ENCODE results near the gene ELAVL4.
"Not testable (repeated sequence)": the region's sequence is repeated elsewhere in the genome, so short reads cannot be mapped to it uniquely, and the experiment has no call there.

Gene ELAVL4

GRCh38 chr1:50147191-50147850 is 38.6 kb downstream of the ELAVL4 start:
- Mint-ChIP-seq H3K4me3 (no peak overlapping the region), H3K27me3 (ENCODE audit: low read depth) (no peaks in the 10 kb centered on the region), H3K27ac (no peak overlapping the region), H3K9me3 (no peaks in the 10 kb centered on the region), H3K36me3 (ENCODE audit: low read depth) (no peaks in the 10 kb centered on the region), H3K4me1 (ENCODE audit: low read depth) (no peaks in the 10 kb centered on the region)

GRCh38 chr1:50148142-50148923 is 39.6 kb downstream of the ELAVL4 start:
- no peaks in the 10 kb centered on the region for H3K9me3 Mint-ChIP-seq
- H3K36me3 Mint-ChIP-seq (ENCODE audit: low read depth): no peaks in the 10 kb centered on the region
- no peaks in the 10 kb centered on the region for H3K4me1 Mint-ChIP-seq (ENCODE audit: low read depth)
- no peaks in the 10 kb centered on the region for H3K27me3 Mint-ChIP-seq (ENCODE audit: low read depth)
- no peak overlapping the region for H3K27ac Mint-ChIP-seq
- no peak overlapping the region for H3K4me3 Mint-ChIP-seq

GRCh38 chr1:50152236-50152635 is 43.5 kb downstream of the ELAVL4 start:
- Mint-ChIP-seq H3K27ac (no peak overlapping the region), H3K9me3 (no peaks in the 10 kb centered on the region), H3K27me3 (ENCODE audit: low read depth) (no peaks in the 10 kb centered on the region), H3K36me3 (ENCODE audit: low read depth) (no peaks in the 10 kb centered on the region), H3K4me1 (ENCODE audit: low read depth) (no peaks in the 10 kb centered on the region), H3K4me3 (no peak overlapping the region)

- H3K36me3 Mint-ChIP-seq (ENCODE audit: low read depth): no peaks in the 10 kb centered on the region
- H3K27ac Mint-ChIP-seq: no peak overlapping the region
- H3K9me3 Mint-ChIP-seq: no peaks in the 10 kb centered on the region
- H3K27me3 Mint-ChIP-seq (ENCODE audit: low read depth): no peaks in the 10 kb centered on the region
- H3K4me3 Mint-ChIP-seq: no peak overlapping the region
- H3K4me1 Mint-ChIP-seq (ENCODE audit: low read depth): no peaks in the 10 kb centered on the region
Observed at GRCh38 chr1:50155541-50155940, 46.8 kb downstream of the ELAVL4 start.

- Mint-ChIP-seq H3K4me1 (ENCODE audit: low read depth) (no peaks in the 10 kb centered on the region), H3K27ac (no peak overlapping the region), H3K27me3 (ENCODE audit: low read depth) (no peaks in the 10 kb centered on the region), H3K9me3 (no peaks in the 10 kb centered on the region), H3K36me3 (ENCODE audit: low read depth) (no peaks in the 10 kb centered on the region), H3K4me3 (no peak overlapping the region)
Observed at GRCh38 chr1:50156241-50157010, 47.7 kb downstream of the ELAVL4 start.

- Mint-ChIP-seq H3K27me3 (ENCODE audit: low read depth) (no peaks in the 10 kb centered on the region), H3K36me3 (ENCODE audit: low read depth) (no peaks in the 10 kb centered on the region), H3K27ac (no peak overlapping the region), H3K4me1 (ENCODE audit: low read depth) (no peaks in the 10 kb centered on the region), H3K4me3 (no peak overlapping the region), H3K9me3 (no peaks in the 10 kb centered on the region)
Observed at GRCh38 chr1:50157306-50157941, 48.7 kb downstream of the ELAVL4 start.

- H3K4me3 Mint-ChIP-seq: no peak overlapping the region
- H3K9me3 Mint-ChIP-seq: no peaks in the 10 kb centered on the region
- H3K4me1 Mint-ChIP-seq (ENCODE audit: low read depth): no peaks in the 10 kb centered on the region
- H3K27ac Mint-ChIP-seq: no peak overlapping the region
- no peaks in the 10 kb centered on the region for H3K27me3 Mint-ChIP-seq (ENCODE audit: low read depth)
- no peaks in the 10 kb centered on the region for H3K36me3 Mint-ChIP-seq (ENCODE audit: low read depth)
Observed at GRCh38 chr1:50158421-50158820, 49.7 kb downstream of the ELAVL4 start.

- Mint-ChIP-seq H3K4me1 (ENCODE audit: low read depth) (no peaks in the 10 kb centered on the region), H3K9me3 (no peaks in the 10 kb centered on the region), H3K4me3 (no peak overlapping the region)
Observed at GRCh38 chr1:50163680-50164079, 55.0 kb downstream of the ELAVL4 start.

GRCh38 chr1:50166351-50166750 is 57.6 kb downstream of the ELAVL4 start:
- H3K27ac Mint-ChIP-seq: not testable (repeated sequence)

More at GRCh38 chr1:50163680-50164079, 55.0 kb downstream of the ELAVL4 start:
- H3K27ac Mint-ChIP-seq: no peak overlapping the region
- no peaks in the 10 kb centered on the region for H3K27me3 Mint-ChIP-seq (ENCODE audit: low read depth)
- H3K36me3 Mint-ChIP-seq (ENCODE audit: low read depth): no peaks in the 10 kb centered on the region

GRCh38 chr1:50172299-50172698 is 63.6 kb downstream of the ELAVL4 start:
- no peaks in the 10 kb centered on the region for H3K9me3 Mint-ChIP-seq
- no peak overlapping the region for H3K27ac Mint-ChIP-seq
- H3K36me3 Mint-ChIP-seq (ENCODE audit: low read depth): no peaks in the 10 kb centered on the region
- H3K4me3 Mint-ChIP-seq: no peak overlapping the region
- peaks cover 4% of the 10 kb centered on the region for H3K27me3 Mint-ChIP-seq (ENCODE audit: low read depth)
- H3K4me1 Mint-ChIP-seq (ENCODE audit: low read depth): no peaks in the 10 kb centered on the region

More at GRCh38 chr1:50166351-50166750, 57.6 kb downstream of the ELAVL4 start:
- H3K4me1 Mint-ChIP-seq (ENCODE audit: low read depth); H3K36me3 Mint-ChIP-seq (ENCODE audit: low read depth); H3K27me3 Mint-ChIP-seq (ENCODE audit: low read depth); H3K4me3 Mint-ChIP-seq; H3K9me3 Mint-ChIP-seq: not testable (repeated sequence)

- peaks cover 4% of the 10 kb centered on the region for H3K27me3 Mint-ChIP-seq (ENCODE audit: low read depth)
Observed at GRCh38 chr1:50174101-50174500, 65.4 kb downstream of the ELAVL4 start.

GRCh38 chr1:50175719-50176639 is 67.3 kb downstream of the ELAVL4 start:
- Mint-ChIP-seq H3K36me3 (ENCODE audit: low read depth) (no peaks in the 10 kb centered on the region), H3K9me3 (no peaks in the 10 kb centered on the region), H3K4me1 (ENCODE audit: low read depth) (no peaks in the 10 kb centered on the region), H3K27ac (no peak overlapping the region), H3K27me3 (ENCODE audit: low read depth) (peaks cover 4% of the 10 kb centered on the region), H3K4me3 (no peak overlapping the region)

More at GRCh38 chr1:50174101-50174500, 65.4 kb downstream of the ELAVL4 start:
- no peak overlapping the region for H3K27ac Mint-ChIP-seq
- no peaks in the 10 kb centered on the region for H3K36me3 Mint-ChIP-seq (ENCODE audit: low read depth)
- H3K4me3 Mint-ChIP-seq: no peak overlapping the region
- no peaks in the 10 kb centered on the region for H3K4me1 Mint-ChIP-seq (ENCODE audit: low read depth)
- H3K9me3 Mint-ChIP-seq: no peaks in the 10 kb centered on the region

- no peaks in the 10 kb centered on the region for H3K4me1 Mint-ChIP-seq (ENCODE audit: low read depth)
- no peak overlapping the region for H3K27ac Mint-ChIP-seq
- H3K4me3 Mint-ChIP-seq: no peak overlapping the region
- H3K9me3 Mint-ChIP-seq: no peaks in the 10 kb centered on the region
- no peaks in the 10 kb centered on the region for H3K36me3 Mint-ChIP-seq (ENCODE audit: low read depth)
- H3K27me3 Mint-ChIP-seq (ENCODE audit: low read depth): peaks cover 1% of the 10 kb centered on the region
Observed at GRCh38 chr1:50177994-50178393, 69.3 kb downstream of the ELAVL4 start.

All from T-helper 1 cell treated with Interleukin-12 subunit alpha and Interleukin-12 subunit beta and Interleukin-4 antibody, amounts not matched to agents 30 μg/mL and 1 μg/mL, for 36 hours (primary cell).